ENCODE results near the gene ANKRD42. TPM values are rescaled to one million over a fixed set of nuclear protein-coding genes. Genes with fewer than 3 reads are reported as not detected.

Gene ANKRD42
- total RNA-seq, 1 experiment from 2014 or later = 5.4 TPM

- TF ChIP-seq EZH2 (IDR thresholded peaks at IDR 0.05) = no peak
- no peak for TF ChIP-seq REST (IDR thresholded peaks at IDR 0.05; ENCODE audit: low read depth)
- TF ChIP-seq SIN3A (IDR thresholded peaks at IDR 0.05; ENCODE audit: low read depth) = peak; percentile 90
- peak; percentile 27; the same call in 1 of the 2 replicates for TF ChIP-seq JUND (IDR thresholded peaks at IDR 0.05)
- no peak for TF ChIP-seq EZH2phosphoT487 (IDR thresholded peaks at IDR 0.05; ENCODE audit: borderline replicate concordance)
- TF ChIP-seq YY1 (IDR thresholded peaks at IDR 0.05; ENCODE audit: extremely low read depth, insufficient replicate concordance, low read depth, low read length) = peak; percentile 97
- no peak; the same call in 1 of the 2 replicates for TF ChIP-seq EGR1 (IDR thresholded peaks at IDR 0.05; ENCODE audit: low read depth)
- TF ChIP-seq FOSL1 (IDR thresholded peaks at IDR 0.05; ENCODE audit: low read depth) = no peak
- no peak for TF ChIP-seq CBX3 (IDR thresholded peaks at IDR 0.05; ENCODE audit: low read depth)
- no peak for TF ChIP-seq MAX (IDR thresholded peaks at IDR 0.05)
- peak; percentile 4 for TF ChIP-seq TCF7L2 (IDR thresholded peaks at IDR 0.05; ENCODE audit: borderline replicate concordance, extremely low read depth, insufficient read depth, insufficient read length)
- no peak for TF ChIP-seq SRF (IDR thresholded peaks at IDR 0.05; ENCODE audit: low read depth)
- TF ChIP-seq ZFX (IDR thresholded peaks at IDR 0.05) = no peak
- no peak for TF ChIP-seq ELF1 (IDR thresholded peaks at IDR 0.05; ENCODE audit: borderline replicate concordance, low read depth)
These were observed 36.4 kb upstream of the ANKRD42 start, which contains the start of gene PCF11 (continued) for GRCh38 chr11:83156996-83157593.

Measured in HCT116 (cell line).